Retinal pigment epithelial cell (primary cell): ENCODE measurements around the gene DCHS1.

Experiments
- DNase-seq: peaks from one replicate; pipeline ENCODE4 v3.0.0-alpha.2; 2010; ENCODE audit warnings: low read depth
- H3K4me3 ChIP-seq: 2 replicates; pipeline ENCODE4 v1.5.1; 2011; ENCODE audit warnings: mild to moderate bottlenecking, low read length, control low read depth, moderate library complexity
- CTCF ChIP-seq: conservative IDR thresholded peaks from 2 replicates; pipeline ENCODE4 v1.5.1; 2011; ENCODE audit warnings: low read depth, low read length, control low read depth, inconsistent platforms

Gene DCHS1

DNA sequence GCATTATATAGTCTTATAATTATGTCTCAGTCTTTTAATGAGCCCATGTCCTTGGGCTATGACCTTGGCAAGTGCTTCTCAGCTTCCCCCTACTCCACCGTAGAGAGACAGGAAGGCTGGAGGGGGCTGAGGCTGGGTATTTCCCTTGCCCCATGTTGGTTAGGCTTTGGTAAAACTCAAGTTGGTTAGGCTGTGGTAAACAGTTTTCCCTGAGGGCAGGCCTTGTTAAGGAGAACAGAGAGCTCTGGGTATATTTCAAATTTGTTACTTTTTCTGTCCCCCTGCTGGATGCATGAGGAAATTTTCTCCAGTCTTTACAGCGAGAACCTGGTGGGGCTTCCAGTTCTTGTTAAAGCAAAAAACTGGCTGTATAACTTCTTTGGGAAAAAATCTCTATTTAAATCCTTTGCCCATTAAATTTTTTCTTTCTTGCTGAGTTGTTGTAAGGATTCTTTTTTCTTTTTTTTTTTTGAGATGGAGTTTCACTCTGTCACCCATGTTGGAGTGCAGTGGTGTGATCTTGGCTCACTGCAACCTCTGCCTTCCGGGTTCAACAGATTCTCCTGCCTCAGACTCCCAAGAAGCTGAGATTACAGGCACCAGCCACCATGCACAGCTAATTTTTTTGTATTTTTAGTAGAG lies 12.2 kb upstream of the DCHS1 start:
- no peak overlapping the region for H3K4me3 ChIP-seq
- DNase-seq = no peak
- TF ChIP-seq CTCF = peak; percentile 56

DNA sequence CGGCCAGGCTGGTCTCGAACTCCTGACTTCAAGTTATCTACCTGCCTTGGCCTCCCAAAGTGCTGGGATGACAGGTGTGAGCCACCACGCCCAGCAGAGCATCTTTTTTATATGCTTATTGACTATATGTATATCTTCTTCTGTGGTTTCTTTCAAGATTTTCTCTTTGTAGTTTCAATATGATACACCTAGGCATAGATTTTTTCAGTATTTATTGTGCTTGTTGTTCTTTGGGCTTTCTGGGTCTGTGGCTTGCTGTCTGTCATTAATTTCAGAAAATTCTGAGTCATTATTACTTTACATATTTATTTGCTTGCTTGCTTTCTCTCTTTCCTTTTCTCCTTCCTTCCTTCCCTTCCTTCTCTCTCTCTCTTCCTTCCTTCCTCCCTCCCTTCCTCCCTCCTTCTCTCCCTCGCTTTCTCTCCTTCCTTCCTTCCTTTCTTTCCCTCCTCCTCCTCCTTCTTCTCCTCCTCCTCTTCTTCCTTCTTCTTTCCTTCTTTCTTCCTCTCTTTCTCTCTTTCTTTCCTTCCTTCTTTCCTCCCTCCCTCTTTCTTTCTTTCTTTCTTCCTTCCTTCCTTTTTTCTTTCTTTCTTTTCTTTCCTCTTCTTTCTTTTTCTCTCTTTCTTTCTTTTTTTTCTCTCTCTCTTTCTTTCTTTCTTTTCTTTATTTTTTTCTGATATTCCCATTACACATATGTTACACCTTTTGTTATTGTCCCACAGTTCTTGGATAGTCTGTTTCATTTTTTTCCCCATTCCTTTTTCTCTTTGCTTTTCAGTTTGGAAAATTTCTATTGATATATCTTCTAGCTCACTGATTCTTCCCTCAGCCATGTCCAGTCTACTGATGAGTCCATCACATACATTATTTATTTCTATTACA lies 10.9 kb upstream of the DCHS1 start:
- no peak for TF ChIP-seq CTCF
- no peak for DNase-seq
- H3K4me3 ChIP-seq = no peak overlapping the region

GRCh38 chr11:6664551-6664950 lies 8.9 kb upstream of the DCHS1 start:
- TF ChIP-seq CTCF = no peak
- no peak for DNase-seq

DNA sequence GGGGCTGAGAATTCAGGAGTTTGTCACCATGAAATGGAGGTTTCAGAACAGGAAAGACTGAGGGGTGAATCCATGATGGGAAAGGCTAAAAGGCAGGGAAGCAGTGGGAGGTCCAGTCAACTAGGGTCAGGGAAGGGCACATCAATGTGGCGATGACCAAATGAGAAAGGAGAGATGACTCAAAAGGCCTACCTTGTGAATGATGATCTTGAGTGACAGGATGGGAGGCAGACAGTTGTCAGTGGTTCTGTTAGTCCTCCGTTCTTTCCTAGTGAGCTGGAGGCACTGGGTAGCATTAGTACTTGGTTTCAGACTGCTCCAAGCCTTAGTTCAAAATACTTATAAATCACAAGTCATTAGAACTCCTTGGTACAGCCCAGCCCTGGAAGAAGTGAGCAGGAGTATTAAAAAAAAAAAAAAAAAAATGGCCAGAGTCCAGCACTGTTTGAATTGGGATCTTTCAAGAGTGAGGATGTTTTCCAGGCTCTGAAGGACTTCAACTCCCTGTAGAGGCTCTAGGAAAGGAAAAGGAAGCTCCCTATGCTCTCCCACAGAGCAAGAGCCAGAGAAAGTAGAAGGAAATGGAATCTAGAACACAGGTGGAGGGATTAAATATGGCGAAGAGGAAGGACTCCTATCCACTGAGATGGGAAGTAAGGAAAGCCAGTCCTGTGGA lies 8.3 kb upstream of the DCHS1 start:
- TF ChIP-seq CTCF = no peak
- H3K4me3 ChIP-seq = no peak overlapping the region
- DNase-seq = no peak

More at GRCh38 chr11:6664551-6664950, 8.9 kb upstream of the DCHS1 start:
- H3K4me3 ChIP-seq = no peak overlapping the region

- H3K4me3 ChIP-seq = no peak overlapping the region
- DNase-seq = no peak
- no peak for TF ChIP-seq CTCF
Measured at GRCh38 chr11:6660712-6661111, 5.1 kb upstream of the DCHS1 start.

GRCh38 chr11:6658647-6659046 lies 3.0 kb upstream of the DCHS1 start:
- no peak for TF ChIP-seq CTCF
- H3K4me3 ChIP-seq = no peak overlapping the region
- no peak for DNase-seq
